ENCODE results near the gene CCDC137.
A peak's percentile ranks its signal among the peaks of the same experiment; 100 is the strongest.
"Not testable (repeated sequence)": the region's sequence is repeated elsewhere in the genome, so short reads cannot be mapped to it uniquely, and the experiment has no call there.

Gene CCDC137, protein sequence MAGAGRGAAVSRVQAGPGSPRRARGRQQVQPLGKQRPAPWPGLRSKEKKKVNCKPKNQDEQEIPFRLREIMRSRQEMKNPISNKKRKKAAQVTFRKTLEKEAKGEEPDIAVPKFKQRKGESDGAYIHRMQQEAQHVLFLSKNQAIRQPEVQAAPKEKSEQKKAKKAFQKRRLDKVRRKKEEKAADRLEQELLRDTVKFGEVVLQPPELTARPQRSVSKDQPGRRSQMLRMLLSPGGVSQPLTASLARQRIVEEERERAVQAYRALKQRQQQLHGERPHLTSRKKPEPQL

DNA sequence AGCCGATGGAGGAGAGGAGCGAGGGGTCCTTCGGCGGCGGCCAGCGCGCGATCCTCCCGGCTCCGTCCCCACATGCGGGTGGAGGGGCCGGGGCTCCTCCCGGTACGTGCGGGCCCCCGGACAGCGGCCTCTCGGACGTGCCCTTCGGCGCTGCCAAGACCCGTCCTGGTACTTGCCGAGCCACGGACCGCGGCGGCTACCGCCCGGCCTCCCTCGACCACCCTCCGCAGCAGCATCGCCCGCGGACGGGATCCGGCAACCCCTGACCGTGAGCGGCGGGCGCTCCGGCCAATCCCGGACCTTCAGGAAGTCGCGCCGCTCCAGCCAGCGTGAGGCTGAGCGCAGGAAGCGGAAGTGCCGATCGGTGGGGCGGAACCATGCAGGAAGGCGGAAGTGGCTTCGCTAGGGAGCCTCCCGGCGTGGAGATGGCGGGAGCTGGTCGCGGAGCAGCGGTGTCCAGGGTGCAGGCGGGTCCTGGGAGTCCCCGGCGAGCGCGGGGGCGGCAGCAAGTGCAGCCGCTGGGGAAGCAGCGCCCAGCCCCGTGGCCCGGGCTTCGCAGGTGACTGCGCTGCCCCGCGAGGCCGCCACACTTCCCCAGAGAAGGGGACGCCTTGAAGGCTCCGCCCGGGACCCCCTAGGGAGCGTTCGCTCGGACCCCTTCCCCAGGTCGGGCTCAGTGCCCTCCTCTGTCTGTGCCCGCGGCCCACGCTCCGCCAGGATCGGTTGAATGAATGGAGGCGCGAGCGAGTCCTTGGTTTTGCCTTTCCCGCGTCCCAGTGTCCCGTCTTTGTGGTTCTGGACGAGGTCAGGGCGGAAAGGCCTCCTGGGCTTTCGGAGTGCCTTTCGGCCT, at the start of gene CCDC137, which contains the start of gene OXLD1:
CCDC137 (plus strand) TSS at position 396 of the 850 bp plus-strand sequence; CDS start at position 426, 30 bp downstream.
OXLD1 (minus strand) TSS at position 264 of the 850 bp plus-strand sequence; CDS start at position 236, 28 bp downstream.
- DNase-seq: peak; percentile 92 to 93

DNA sequence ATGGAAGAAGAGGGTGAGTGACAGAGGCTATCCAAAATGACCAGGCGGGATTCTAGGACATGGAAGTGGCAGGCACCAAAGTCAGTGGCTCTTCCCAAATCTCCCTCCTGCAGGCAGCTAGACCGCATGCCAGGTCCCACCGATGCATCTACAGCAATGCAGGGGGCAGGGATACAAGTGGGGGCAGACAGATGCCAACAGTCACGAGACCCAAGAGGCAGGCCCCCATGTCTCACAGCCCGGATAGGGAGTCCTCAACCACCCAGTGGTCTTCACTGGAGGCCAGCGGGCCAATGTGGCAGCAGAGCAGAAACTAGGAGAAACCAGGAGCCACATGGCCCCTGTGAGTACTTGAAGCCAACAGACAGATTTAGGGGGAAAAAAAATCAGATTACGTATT, 49.7 kb upstream of the CCDC137 start:
- DNase-seq: no peak

DNA sequence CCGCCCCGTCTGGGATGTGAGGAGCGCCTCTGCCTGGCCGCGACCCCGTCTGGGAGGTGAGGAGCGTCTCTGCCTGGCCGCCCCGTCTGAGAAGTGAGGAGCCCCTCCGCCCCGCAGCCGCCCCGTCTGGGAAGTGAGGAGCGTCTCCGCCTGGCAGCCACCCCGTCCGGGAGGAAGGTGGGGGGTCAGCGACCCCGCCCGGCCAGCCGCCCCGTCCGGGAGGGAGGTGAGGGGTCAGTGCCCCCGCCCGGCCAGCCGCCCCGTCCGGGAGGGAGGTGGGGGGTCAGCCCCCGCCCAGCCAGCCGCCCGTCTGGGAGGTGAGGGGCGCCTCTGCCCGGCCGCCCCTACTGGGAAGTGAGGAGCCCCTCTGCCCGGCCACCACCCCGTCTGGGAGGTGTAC, 48.2 kb upstream of the CCDC137 start:
- DNase-seq: not testable (repeated sequence)

DNA sequence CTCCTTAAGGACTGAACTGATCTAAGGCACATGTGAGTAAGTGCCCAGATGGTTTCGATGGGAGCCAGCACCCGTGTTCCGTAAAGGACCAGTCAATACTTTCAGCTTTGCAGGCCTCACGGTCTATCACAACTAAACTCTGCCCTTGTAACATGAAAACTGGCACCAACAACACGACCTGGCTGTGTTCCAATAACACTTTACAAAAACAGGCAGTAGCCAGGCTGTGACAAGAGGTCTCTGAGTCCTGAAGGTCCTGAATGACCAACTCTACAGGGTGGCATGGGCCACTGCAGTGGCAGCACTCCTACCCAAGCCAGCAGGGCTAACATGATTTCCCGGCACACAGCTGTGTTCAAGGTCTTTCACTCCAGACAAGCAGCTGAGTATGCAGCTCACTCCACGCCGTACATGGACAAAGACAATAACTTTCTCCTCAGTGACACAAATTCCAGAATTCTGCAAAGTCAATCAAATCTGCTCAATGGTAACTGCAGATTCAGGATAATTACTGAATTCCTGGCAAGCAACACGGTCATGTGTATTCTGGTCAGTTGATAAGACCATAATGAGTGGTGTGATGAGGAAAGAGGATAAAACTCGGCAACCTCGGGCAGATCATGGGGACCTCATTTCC, 44.9 kb upstream of the CCDC137 start:
- no peak for DNase-seq

DNA sequence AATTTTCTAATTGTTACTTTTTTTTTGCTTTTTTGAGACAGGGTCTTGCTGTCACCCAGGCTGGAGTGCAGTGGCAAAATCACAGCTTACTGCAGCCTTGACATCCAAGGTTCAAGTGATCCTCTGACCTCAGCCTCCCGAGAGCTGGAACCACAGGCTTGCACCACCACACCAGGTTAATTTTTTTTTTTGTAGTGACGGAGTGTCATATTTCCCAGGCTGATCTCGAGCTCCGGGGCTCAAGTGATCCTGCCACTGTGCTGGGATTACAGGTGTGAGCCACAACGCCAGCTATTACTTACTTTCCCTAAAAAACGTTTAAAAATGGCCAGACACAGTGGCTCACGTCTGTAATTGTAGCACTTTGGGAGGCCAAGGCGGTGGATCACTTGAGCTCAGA, 36.3 kb upstream of the CCDC137 start:
- DNase-seq: no peak

DNA sequence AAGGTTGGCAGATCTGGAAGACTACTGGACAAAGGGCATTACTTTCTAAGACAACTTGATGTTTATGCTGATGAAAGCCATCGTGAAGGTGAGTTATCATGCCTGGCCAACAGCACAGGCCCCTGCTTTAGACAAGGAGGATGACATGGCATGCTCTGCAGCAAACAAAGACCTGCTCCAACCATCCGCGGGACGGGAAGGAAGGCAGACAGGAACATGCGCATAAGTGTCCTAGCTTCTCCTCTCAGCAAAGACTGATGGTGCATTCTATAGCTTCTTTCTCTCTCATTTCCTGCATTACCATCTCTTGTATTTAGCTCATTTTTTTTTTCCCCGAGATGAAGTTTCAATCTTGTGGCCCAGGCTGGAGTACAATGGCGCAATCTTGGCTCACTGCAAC, 35.1 kb upstream of the CCDC137 start:
- DNase-seq: no peak

DNA sequence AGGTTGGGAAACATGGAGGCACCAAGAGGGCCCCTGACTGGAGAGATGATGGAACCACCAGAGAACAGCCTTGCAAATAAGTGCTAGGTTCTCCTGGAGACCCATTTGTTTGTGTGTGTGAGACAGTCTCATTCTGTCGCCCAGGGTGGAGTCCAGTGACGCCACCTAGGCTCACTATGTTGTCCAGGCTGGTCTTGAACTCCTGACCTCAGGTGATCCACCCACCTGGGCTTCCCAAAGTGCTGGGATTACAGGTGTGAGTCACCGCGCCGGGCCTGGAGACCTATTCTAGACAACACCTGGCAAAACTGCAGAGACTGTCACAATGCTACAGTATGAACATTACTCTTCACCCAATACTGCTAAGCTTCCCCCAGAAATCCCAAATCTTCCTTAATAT, 31.1 kb upstream of the CCDC137 start:
- DNase-seq: no peak

DNA sequence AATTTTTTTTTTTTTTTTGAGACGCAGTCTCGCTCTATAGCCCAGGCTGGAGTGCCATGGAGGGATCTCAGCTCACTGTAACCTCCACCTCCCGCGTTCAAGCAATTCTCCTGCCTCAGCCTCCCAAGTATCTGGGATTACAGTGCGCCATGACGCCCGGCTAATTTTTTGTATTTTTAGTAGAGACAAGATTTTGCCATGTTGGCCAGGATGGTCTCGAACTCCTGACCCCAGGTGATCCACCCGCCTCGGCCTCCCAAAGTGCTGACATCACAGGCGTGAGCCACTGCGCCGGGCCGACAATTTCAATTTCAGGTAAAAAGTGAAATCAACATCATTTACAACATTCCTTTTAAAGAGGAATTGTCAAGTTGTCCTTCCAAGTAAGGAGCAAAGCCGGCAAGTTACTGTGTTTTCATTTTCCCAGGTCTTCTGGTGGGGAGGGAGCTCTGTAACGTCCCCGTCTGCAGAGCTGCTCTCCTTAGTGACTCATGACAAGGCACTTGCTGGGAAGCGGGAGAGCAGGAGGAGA, 30.5 kb upstream of the CCDC137 start:
- DNase-seq: no peak

DNA sequence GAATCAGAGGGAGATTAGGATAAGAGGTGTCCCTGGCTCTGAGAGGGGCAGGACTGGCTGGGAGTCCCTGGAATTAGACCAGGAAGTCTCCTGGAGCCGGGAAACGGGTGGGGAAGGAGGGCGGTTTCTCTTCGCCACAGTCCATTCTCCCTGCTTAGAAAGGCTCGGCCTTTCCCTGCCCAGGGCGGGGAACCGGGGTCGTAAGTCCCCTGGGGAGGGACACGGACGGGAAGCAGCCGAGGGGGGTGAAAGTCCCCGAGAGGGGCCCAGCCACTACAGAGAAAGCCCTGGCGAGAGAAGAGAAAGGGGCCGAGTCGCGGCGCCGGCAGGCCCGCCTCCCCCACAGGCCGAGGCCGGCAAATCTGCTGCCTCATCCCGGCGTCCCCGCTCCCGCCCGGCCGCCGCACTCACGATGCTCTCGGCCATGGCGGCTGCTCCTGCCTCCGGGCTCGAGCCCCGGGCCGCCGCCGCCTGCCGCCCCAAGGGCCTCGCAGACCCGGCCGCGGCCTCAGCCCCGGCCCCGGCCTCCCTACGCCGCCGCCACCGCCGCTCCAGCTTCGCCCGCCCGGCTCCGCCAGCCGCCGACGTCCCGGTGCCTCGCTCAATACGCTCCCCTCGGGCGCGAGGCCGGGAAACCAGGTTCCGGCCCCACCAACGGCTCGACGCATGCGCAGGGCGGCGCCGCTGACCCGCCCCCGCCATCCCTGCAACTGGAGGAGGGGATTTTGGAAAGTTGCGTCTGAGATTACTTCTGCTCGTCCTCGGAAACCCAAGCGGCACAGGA, 29.8 kb upstream of the CCDC137 start, which contains the start of the genes NPLOC4 and TSPAN10:
NPLOC4 (minus strand) TSS at position 608 of the 784 bp plus-strand sequence; CDS start at position 426, 182 bp downstream.
TSPAN10 (plus strand) TSS at position 692 of the 784 bp plus-strand sequence. CDS start 5,217 bp downstream, outside the sequence.
- DNase-seq: peak; percentile 59 to 79

DNA sequence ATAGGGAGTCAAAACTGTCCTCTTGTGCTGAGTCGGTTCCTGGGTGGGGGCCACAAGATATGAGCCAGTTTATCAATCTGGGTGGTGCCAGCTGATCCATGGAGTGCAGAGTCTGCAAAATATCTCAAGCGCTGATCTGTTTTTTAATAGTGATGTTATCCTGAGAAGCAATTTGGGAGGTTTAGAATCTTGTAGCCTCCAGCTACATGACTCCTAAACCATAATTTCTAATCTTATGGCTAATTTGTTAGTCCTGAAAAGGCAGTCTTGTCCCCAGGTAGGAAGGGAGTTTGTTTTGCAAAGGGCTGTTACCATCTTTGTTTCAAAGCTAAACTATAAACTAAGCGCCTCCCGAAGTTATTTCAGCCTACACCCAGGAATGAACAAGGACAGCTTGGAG, 27.9 kb upstream of the CCDC137 start:
- no peak for DNase-seq

DNA sequence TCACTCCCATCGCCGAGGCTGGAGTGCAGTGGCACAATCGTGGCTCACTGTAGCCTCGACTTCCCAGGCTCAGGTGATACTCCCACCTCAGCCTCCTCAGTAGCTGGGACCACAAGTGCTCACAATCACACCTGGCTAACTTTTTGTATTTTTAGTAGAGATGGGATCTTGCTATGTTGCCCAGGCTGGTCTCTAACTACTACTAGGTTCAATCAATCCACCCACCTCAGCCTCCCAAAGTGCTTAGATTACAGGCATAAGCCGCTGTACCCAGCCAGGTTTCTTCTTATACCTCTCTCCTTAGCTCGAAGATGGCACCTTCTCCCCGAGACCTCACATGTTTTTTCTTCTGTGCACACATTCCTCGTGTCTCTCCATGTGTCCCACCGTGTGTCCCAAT, 26.5 kb upstream of the CCDC137 start:
- no peak for DNase-seq

DNA sequence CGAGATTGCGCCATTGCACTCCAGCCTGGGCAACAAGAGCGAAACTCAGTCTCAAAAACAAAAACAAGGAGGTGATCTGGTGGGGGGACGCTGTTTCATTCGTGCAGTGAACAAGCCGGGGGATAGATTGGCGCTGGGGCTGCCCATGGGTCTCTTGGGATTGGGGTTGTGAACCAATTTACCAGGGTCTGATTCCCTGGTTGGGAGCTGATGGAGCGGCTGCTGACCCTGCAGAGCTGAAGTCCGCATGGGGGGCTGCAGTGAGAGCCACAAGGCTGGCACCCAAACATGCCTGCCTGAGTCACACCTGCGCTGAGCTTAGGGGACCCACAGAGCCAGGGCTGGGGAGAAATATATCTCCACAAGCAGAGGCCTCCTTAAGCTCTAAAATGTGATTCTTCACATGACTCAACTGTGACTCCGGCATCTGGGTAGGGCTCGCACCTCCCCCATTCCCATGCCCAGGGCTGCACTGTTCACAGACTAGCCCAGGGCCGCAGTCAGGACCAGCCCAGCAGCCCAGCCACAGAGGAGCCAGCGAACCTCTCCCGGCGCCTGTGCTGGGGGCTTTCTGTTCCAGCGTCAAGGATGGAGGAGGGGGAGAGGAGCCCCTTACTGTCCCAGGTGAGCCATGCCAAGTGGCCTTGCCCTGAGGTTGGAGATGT, 24.6 kb upstream of the CCDC137 start:
- no peak for DNase-seq

DNA sequence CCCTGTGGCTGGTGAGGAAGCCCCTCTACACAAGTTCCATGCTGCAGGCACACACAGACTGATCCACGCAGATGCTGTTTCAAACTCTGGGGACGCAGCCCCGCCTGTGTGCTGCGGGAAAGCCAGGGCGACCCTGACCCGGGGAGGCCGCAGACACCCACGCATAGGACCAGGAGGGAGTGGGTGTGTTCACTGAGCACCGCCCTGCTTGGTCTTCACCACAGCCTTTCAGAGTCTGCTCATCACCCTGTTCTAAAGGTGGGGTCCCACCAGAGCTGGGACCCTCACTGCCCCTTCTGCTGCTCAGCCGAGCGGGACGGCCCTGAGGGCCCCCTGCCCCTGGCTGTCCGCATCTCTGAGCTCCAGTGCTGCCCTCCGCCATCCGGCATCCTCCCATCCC, 22.0 kb upstream of the CCDC137 start:
- no peak for DNase-seq

DNA sequence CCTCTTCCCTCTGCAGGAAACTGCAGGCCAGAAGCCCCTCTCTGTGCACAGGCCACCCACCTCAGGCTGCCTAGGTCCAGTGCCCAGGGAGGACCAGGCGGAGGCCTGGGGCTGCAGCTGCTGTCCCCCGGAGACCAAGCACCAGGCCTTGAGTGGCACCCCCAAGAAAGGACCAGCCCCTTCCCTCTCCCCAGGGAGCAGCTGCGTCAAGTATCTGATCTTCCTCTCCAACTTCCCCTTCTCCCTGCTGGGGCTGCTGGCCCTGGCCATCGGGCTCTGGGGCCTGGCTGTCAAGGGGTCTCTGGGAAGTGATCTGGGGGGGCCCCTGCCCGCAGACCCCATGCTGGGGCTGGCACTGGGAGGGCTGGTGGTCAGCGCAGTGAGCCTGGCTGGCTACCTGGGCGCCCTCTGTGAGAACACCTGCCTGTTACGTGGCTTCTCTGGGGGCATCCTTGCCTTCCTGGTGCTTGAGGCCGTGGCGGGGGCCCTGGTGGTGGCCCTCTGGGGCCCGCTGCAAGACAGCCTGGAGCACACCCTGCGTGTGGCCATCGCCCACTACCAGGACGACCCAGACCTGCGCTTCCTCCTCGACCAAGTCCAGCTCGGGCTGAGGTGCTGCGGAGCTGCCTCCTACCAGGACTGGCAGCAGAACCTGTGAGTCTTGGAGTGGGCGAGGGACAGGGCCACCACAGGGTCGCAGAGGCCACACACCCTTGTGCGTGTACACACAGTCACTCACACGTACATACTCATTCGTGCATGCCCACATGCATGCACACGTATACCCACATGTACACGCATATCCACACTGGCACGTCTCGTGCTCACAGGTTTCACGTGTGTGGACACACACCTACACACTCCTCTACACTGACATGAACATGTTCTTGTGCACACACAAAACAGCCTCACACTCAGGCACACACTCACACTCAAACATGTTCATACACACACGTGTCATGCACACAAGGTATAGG, 21.3 kb upstream of the CCDC137 start:
- DNase-seq: no peak

DNA sequence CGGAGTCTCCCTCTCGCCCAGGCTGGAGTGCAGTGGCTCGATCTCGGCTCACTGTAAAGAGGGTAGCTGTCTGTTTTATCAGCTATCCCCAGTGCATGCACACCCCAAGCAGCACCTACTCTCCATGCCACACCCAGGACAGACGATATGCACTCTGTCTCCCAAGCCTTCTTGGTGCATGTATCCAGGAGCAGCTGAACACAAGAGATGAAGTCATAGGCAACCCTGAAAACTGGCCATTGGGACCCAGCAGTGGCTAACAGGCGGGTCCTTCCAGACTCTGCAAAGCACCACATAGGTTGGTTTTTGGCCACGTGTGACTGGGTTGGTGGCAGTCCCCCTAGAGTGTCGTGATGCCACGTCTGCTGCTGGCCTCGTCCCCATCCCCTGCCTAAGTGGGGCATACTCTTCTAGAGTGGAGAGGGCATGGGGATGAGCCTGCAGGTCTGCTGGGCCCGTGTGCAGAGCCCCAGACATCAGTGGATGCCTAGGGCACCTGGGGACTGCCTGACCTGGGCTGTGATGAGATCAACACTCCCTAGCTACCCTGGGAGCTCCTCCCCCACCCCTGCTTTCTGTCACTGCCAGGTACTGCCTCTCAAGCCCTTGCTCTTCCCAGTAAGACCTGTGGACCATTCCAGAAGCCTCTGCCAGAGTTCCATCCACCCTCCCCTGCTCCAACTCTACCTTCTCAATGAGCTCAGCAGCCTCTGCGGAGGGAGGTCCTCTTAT, 19.5 kb upstream of the CCDC137 start:
- no peak for DNase-seq

DNA sequence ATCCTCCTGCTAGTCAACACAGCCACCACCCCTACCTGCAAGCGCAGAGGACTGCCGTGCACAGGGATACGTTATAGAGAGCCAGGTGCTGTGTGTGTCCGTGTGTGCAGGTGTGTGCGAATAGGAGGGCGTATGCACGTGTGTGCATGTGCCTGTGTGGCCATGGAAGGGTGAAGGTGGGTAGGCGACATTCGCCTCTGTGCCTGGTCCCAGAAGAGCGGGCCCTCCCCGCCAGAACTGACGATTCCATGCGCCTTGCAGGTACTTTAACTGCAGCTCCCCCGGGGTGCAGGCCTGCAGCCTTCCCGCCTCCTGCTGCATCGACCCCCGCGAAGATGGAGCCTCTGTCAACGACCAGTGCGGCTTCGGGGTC, 18.9 kb upstream of the CCDC137 start:
- DNase-seq: no peak

DNA sequence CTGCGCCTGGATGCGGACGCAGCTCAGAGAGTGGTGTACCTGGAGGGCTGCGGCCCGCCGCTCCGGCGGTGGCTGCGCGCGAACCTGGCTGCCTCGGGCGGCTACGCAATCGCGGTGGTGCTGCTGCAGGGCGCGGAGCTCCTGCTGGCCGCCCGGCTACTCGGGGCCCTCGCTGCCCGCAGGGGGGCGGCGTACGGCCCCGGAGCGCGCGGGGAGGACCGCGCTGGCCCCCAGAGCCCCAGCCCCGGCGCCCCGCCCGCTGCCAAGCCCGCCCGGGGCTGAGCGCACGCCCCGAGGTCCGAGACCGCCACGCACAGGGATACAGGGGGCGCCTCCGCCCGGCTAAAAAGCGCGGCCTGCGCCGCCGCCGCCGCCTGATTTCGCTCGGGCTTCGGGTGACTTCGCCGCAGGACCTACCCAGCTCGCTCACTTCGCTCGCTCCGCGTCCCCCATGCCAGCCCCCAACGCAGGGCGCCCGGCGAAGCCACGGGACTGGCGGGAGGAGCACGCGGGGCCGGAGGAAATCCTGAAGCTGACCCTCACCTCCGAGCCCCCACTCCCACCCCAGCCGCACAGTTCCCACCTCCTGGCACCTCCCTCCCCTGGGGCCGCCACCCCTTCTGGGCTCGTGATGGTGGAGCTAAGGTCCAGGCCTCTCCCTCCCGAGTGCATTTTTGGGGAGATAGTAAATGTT, 18.4 kb upstream of the CCDC137 start:
- no peak for DNase-seq

DNA sequence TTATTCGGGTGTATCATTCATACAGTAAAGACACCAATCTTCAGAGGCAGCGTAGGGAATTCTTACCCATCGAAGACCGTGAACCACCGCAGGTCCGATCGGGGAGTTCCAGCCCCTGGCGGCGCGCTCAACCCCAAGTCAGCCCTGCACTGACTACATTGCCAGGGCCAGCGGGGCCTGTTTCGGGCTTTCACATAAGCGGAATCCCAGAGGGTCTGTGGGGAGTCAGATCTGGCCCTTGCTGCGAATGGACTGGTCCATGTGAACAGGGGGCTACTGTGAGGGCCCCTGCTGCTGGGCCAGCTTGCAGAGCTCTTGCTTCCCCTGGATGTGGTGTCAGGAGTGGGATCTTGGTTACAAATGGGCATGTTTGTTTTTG, 17.8 kb upstream of the CCDC137 start:
- DNase-seq: no peak

DNA sequence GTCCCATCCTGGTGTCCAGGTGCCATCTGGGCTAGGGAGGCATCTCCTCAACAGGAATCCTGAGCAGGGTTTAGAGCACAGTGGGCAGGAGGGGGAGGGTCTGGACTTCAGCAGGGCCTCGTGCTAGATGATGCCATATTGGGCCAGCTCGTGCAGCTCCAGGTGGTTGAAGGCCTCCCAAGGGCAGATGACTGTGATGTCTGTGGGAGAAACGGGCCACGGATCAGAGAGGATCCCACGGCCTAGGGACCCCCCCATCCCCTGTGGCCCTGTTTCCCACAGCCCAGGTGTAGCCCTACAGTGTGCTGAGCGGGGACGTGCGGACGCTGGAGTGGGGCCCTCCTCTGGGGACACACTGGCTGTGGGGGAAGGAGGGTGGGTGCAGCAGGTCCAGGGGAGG, 15.6 kb upstream of the CCDC137 start:
- DNase-seq: no peak
